GM21381 (cell line): ENCODE measurements around the gene NF2.

Experiments used
- ATAC-seq: cut with Tn5 transposase; IDR thresholded peaks from one replicate; pipeline ENCODE4 v1.9.1; 2021; ENCODE audit warnings: mild to moderate bottlenecking, moderate library complexity; ENCODE audit not compliant: unreplicated experiment

The NF2 gene

DNA sequence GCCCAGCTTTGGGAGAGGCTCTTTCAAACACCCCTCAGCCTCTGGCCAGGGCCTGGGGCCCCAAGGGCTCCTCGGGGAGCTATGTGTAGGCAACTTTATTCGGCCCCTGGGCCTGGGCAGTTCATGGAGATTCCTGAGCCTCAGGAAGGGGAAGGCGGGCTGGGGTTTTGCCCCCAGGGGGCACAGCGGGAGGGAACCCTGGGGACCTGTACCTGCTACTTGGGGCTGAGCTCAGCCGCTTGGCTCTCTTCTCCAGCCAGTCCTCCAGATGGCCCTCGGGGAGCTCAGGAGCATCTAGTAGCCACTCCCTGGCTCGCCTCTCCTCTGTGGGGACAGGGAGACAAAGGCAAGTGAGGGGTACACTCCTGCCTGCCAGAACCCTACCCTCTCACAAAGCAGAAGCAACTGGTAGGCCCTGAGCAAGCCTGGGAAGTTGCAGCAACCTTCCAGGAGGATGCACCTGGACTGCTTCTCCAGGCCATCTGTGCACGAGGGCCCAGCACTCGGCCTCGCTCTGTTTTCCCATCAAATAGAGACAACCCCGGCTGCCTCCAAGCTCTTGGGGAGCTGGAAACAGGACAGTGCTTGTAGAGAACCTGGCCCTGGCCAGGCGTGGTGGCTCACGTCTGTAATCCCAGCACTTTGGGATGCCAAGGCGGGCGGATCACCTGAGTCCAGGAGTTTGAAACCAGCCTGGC, 134.8 kb downstream of the NF2 start:
- ATAC-seq: no peak

DNA sequence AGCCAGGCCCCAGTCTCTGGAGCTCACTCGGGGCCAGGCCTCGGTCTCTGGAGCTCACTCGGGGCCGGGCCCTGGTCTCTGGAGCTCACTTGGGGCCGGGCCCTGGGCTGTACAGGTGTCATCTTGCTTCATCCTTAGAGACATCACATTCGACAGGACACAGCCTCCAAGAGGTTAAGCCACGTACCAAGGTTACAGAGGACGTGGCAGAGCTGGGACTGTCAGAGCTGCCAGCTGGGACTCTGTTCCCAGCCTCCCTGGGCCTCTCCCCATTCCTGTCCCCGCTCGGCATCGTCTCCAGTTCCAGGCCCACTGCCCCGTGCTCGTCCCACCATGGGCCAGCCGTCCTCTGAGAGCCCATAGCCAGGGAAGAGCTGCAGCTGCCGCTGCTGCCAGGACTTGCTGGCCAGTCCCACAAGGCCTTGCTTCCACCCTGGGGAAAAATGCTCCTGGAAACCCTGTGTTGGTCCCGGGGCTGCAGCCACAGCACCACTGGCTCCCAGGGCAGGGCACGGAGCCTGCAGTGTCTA, 136.0 kb downstream of the NF2 start:
- ATAC-seq: no peak

DNA sequence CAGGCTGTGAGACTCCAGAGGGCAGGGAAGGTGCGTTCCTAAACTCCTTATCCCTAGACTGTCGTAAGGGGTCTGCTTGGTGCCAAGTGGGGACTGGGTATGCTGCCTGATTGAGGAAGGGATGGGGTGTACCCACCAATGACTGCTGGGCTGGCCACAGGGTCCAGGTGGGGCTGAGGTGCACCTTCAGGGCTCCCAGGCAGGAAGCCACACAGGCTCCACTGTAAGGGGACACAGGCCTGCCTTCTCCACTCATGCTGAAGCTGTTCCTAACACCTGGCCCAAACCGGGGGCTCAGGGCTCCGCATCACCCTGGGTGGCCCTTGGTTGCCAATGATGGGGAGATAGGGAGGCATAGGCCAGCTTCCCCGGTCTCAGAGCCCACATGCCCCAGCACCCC, 136.8 kb downstream of the NF2 start:
- no peak for ATAC-seq

DNA sequence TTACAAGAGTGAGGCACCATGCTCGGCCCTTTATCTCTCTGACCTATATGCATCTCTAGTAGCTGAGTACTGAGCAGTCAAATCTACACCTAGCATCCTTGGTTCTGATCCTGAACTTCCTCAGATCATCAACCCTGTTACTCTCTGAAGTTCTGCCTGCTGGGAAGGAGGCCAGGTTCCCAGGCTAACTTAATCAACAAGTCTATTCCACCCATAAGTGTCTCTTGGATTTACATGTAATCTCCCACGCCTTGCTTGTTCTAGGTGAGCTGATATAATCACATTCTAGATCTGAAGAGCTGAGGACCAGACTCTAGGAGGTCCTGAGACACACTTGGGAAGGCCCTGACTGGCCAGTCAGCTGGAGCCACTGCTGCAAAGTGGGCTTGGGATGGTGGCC, 138.5 kb downstream of the NF2 start:
- ATAC-seq: no peak

DNA sequence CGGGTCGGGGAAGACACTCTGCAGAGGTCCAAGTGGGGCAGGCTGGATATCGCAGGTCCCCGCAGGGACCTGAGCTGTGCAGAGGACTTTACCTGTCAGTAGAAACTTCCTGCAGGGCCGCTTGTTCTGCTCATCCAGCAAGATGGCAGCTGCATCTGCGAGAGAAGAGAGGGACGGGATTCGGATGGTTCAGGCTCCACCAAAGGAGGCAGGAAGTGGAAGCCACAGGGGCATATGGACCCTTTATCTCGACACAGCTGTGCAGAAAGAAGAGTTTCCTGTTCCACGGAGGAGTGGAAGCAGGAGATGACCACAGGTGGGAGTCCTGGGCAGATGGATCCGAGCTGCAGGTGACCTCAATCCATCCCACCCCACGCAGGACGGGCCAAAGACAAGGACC, 138.9 kb downstream of the NF2 start:
- ATAC-seq: no peak

- no peak for ATAC-seq
Observed at GRCh38 chr22:29744902-29745301, 141.5 kb downstream of the NF2 start.

DNA sequence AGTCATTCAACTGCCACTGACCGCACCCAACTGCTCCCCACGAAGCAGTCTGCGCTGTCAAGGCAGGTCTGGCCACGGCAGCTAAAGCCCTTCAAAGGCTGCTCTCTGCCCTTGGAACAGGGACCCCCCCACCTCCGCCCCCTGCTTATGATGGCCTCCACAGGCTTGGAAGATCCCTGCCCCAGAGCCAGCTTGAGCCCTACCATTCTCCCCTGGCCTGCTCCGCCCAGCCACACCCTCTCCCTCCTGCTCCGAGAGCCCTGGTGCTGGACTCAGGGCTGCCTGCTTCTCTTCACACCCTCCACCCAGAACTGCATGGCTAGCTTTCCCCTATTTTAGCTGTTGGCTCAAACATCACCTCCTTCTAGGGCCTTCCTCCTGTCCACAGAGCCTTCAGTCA, 144.4 kb downstream of the NF2 start:
- ATAC-seq: no peak
